GM19438 (cell line): ENCODE results near the gene TMSB15B.
"Not testable (repeated sequence)": the region's sequence is repeated elsewhere in the genome, so short reads cannot be mapped to it uniquely, and the experiment has no call there.

Source experiments
- ATAC-seq: cut with Tn5 transposase; IDR thresholded peaks from one replicate; pipeline ENCODE4 v1.9.1; 2021; ENCODE audit warnings: low read depth; ENCODE audit not compliant: unreplicated experiment

TMSB15B gene

GRCh38 chrX:104015576-104015975, 53.1 kb downstream of the TMSB15B start:
- not testable (repeated sequence) for ATAC-seq
